Mucosa of gallbladder (tissue), 1 donor: ENCODE data around the gene RNU11. TPM values are rescaled to one million over a fixed set of nuclear protein-coding genes. Genes with fewer than 3 reads are reported as not detected.
"Not testable (repeated sequence)": the region's sequence is repeated elsewhere in the genome, so short reads cannot be mapped to it uniquely, and the experiment has no call there.

Experiments
- DNase-seq: peaks from one replicate; pipeline ENCODE4 v3.0.0-alpha.2; 2020; ENCODE audit warnings: low spot score
- total RNA-seq: library from RNA; stranded (reverse); gene quantifications from one replicate; pipeline ENCODE4 v1.2.1, GENCODE V29; 2021
- donor health status: DM: no; HTN: no; CAD: no.

RNU11 gene
- total RNA-seq, 1 donor from 2014 or later = not detected

DNA sequence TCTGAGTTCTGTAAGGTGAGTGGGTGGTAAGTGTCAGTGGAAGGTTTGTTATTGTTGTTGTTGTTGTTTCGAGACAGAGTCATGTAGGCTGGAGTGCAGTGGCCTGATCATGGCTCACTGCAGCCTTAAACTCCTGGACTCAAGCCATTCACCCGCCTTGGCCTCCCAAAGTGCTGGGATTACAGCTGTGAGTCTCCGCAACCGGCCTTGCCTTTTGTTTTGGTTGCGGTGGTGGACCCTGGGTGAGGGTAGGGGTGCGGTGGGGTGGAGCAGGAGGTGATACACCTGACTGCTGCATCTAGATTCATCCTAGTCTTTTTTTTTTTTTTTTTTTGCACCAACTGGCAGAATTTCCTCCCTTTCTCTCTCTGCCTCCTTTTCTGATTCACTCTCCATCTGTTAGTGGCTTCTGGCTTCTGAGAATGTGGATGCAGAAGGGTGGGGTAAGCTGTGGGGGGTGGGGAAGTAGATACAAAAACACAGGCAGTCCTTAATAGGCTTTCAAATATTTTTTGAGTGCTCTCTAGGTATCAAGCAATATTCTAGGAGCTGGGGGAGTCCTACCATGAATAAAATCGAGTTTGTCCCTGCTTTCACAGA lies 15.6 kb downstream of the RNU11 start:
- DNase-seq = no peak

GRCh38 chr1:28666806-28667205 lies 18.4 kb downstream of the RNU11 start:
- no peak for DNase-seq

DNA sequence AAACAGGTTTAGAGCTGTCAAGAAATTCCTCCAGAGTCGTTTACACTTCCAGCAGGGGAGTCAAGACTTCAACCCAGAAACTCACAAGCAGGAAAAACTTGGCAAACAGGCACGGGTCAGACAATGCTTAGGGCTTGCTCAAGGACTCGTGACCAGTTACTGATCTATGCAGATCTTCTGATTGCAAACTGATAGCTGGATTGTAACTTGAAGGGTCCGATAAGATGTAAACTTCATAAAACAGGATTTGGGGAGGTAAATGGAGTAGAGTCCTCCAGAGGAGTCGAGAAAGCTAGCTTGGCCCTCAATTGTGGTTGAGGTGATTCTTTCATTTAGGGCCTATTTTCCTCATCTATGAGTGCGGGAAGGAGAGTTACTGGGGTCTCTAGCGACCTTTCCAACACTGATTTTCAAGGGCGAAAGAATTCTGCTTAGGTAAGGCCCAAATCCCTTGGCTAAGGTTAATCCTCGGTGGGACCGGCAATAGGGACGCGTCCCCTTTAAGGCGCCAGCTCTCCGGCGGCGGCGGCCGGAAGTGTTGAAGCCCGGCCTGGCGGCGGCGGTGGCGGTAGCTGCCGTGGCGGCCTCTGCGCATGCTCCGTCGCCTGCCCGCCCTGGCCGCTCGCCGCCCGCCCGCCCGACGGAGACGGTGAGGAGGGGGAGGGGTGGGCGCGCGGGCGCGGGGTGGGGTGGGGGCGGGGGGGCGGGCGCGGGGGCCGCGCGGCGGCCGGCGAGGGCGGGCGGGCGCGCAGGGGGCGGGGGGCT lies 20.0 kb downstream of the RNU11 start, which contains the start of gene GMEB1:
Gene GMEB1 (plus strand): TSS at position 594 of the 765 bp plus-strand sequence. CDS start 14,829 bp downstream, outside the sequence.
- DNase-seq = peak; percentile 87

GRCh38 chr1:28668956-28669723 lies 20.7 kb downstream of the RNU11 start:
- no peak for DNase-seq

GRCh38 chr1:28671254-28671780 lies 22.9 kb downstream of the RNU11 start:
- DNase-seq = no peak

DNA sequence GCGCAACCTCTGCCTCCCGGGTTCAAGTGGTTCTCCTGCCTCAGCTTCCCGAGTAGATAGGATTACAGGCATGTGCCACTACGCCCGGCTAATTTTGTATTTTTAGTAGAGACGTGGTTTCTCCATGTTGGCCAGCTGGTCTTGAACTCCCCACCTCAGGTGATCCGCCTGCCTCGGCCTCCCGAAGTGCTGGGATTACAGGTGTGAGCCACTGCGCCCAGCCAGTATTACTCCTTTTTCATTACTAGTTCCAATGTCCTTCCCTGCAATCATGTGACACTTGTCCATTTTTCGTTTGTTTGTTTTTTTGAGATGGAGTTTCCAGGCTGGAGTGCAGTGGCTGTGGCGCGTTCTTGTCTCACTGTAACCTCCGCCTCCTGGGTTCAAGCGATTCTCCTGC lies 24.6 kb downstream of the RNU11 start:
- DNase-seq = not testable (repeated sequence)

- no peak for DNase-seq
Observed at GRCh38 chr1:28675924-28676257, 27.5 kb downstream of the RNU11 start.

- no peak for DNase-seq
Observed at GRCh38 chr1:28680151-28680550, 31.8 kb downstream of the RNU11 start.

GRCh38 chr1:28682840-28683239 lies 34.4 kb downstream of the RNU11 start:
- no peak for DNase-seq

- DNase-seq = no peak
Observed at GRCh38 chr1:28684937-28685336, 36.5 kb downstream of the RNU11 start.

GRCh38 chr1:28691627-28692026 lies 43.2 kb downstream of the RNU11 start:
- not testable (repeated sequence) for DNase-seq

Other genes starting within 250 kb of the RNU11 start
- gene RCC1, start 142.6 kb upstream of the RNU11 start, total RNA-seq = 30.3 TPM
- gene TRNAU1AP, start 95.5 kb upstream of the RNU11 start, total RNA-seq = 19.3 TPM
- gene RAB42, start 56.3 kb upstream of the RNU11 start, total RNA-seq = 1.8 TPM
- 16.3 TPM for gene TAF12, start 5.5 kb upstream of the RNU11 start, total RNA-seq
- 11.7 TPM for gene GMEB1, start 20.2 kb downstream of the RNU11 start, total RNA-seq
- gene YTHDF2, start 88.3 kb downstream of the RNU11 start, total RNA-seq = 52.0 TPM
- gene OPRD1, start 163.6 kb downstream of the RNU11 start, total RNA-seq = not detected